WTC11 (cell line): Measurements from ENCODE around the gene ROCK1. TPM values are rescaled to one million over a fixed set of nuclear protein-coding genes. Genes with fewer than 3 reads are reported as not detected.

Experiments
- ATAC-seq: fragments of 200-7000 bp; cut with Tn5 transposase; 2 replicates; pipeline ENCODE4 v1.10.0; 2021; ENCODE audit warnings: mild to moderate bottlenecking, moderate library complexity
- CTCF ChIA-PET: fragments of 300-600 bp; sonication (Branson Sonifier 250); formaldehyde crosslinking; loops from one replicate; lab custom pipeline; 2021; ENCODE audit warnings: antibody characterized with exemption; lab: Charles Lee
- POLR2A ChIA-PET: fragments of 350-600 bp; sonication (Branson Sonifier 250); formaldehyde crosslinking; loops from one replicate; lab custom pipeline; 2021; ENCODE audit warnings: antibody characterized with exemption; lab: Charles Lee
- DNase-seq: peaks from one replicate; pipeline ENCODE4 v3.0.0; 2021; ENCODE audit warnings: low spot score
- H3K27ac Mint-ChIP-seq: 2 replicates; pipeline ENCODE4 v1.8.0; 2021; ENCODE audit warnings: mixed read lengths
- H3K27me3 Mint-ChIP-seq: 2 replicates; pipeline ENCODE4 v1.8.0; 2021; ENCODE audit warnings: low read depth, mild to moderate bottlenecking, moderate library complexity, mixed read lengths
- H3K36me3 Mint-ChIP-seq: 2 replicates; pipeline ENCODE4 v1.8.0; 2021; ENCODE audit warnings: mixed read lengths
- H3K4me1 Mint-ChIP-seq: 2 replicates; pipeline ENCODE4 v1.8.0; 2022; ENCODE audit warnings: mixed read lengths
- H3K4me3 Mint-ChIP-seq: 2 replicates; pipeline ENCODE4 v1.8.0; 2021; ENCODE audit warnings: mild to moderate bottlenecking, moderate library complexity, mixed read lengths
- H3K9me3 Mint-ChIP-seq: 2 replicates; pipeline ENCODE4 v1.8.0; 2021; ENCODE audit warnings: mixed read lengths
- ATF1 ChIP-seq: sonication (generic); formaldehyde crosslinking; IDR thresholded peaks from 2 replicates; pipeline ENCODE4 v1.8.1; 2023; ENCODE audit warnings: mild to moderate bottlenecking, moderate library complexity, missing genetic modification reagents
- CBFB ChIP-seq: sonication (generic); formaldehyde crosslinking; IDR thresholded peaks from 2 replicates; pipeline ENCODE4 v1.8.1; 2022; ENCODE audit warnings: mild to moderate bottlenecking, low read depth, missing genetic modification reagents
- ELF4 ChIP-seq: sonication (generic); formaldehyde crosslinking; IDR thresholded peaks from 2 replicates; pipeline ENCODE4 v1.8.1; 2022; ENCODE audit warnings: low read depth, mild to moderate bottlenecking, moderate library complexity, missing genetic modification reagents
- NFE2L1 ChIP-seq: sonication (generic); formaldehyde crosslinking; IDR thresholded peaks from 2 replicates; pipeline ENCODE4 v1.8.1; 2023; ENCODE audit warnings: missing genetic modification reagents
- NFYB ChIP-seq: sonication (generic); formaldehyde crosslinking; conservative IDR thresholded peaks from 2 replicates; pipeline ENCODE4 v1.8.0; 2022; ENCODE audit warnings: low read depth, missing genetic modification reagents
- NR3C1 ChIP-seq: sonication (generic); formaldehyde crosslinking; conservative IDR thresholded peaks from 2 replicates; pipeline ENCODE4 v1.8.1; 2023; ENCODE audit warnings: low read depth, mild to moderate bottlenecking, missing genetic modification reagents
- OVOL2 ChIP-seq: fragments of 250-450 bp; sonication (Bioruptor Pico); IDR thresholded peaks from 2 replicates; pipeline ENCODE4 v1.9.0; 2021; ENCODE audit warnings: mild to moderate bottlenecking, borderline replicate concordance
- PRRX2 ChIP-seq: fragments of 250-450 bp; sonication (Bioruptor Pico); IDR thresholded peaks from 2 replicates; pipeline ENCODE4 v1.8.0; 2021; ENCODE audit warnings: mild to moderate bottlenecking
- SOX15 ChIP-seq: fragments of 250-450 bp; sonication (Bioruptor Pico); IDR thresholded peaks from 2 replicates; pipeline ENCODE4 v1.9.0; 2021; ENCODE audit warnings: mild to moderate bottlenecking
- TCF7 ChIP-seq: sonication (generic); formaldehyde crosslinking; IDR thresholded peaks from 2 replicates; pipeline ENCODE4 v1.8.0; 2022; ENCODE audit warnings: mild to moderate bottlenecking, low read depth, missing genetic modification reagents, moderate library complexity
- ZNF317 ChIP-seq: sonication (generic); formaldehyde crosslinking; IDR thresholded peaks from 2 replicates; pipeline ENCODE4 v1.8.1; 2023; ENCODE audit warnings: low read depth, mild to moderate bottlenecking, moderate library complexity, missing genetic modification reagents, borderline replicate concordance
- ZNF423 ChIP-seq: fragments of 250-450 bp; sonication (Bioruptor Pico); IDR thresholded peaks from 2 replicates; pipeline ENCODE4 v2.1.2; 2022; ENCODE audit warnings: mild to moderate bottlenecking, moderate library complexity
- total RNA-seq: library from RNA; stranded (reverse); gene quantifications from 3 replicates; pipeline ENCODE4 v1.2.3, GENCODE V29; 2021
- TF ChIP-seq, protein P1 (sequence below): sonication (generic); formaldehyde crosslinking; conservative IDR thresholded peaks from 2 replicates; pipeline ENCODE4 v1.8.1; 2023; ENCODE audit warnings: mild to moderate bottlenecking, low read depth, missing genetic modification reagents, moderate library complexity
- TF ChIP-seq, protein P2 (sequence below): sonication (generic); formaldehyde crosslinking; IDR thresholded peaks from 2 replicates; pipeline ENCODE4 v1.8.1; 2022; ENCODE audit warnings: mild to moderate bottlenecking, missing genetic modification reagents, moderate library complexity, borderline replicate concordance
- TF ChIP-seq, protein P3 (sequence below): sonication (generic); formaldehyde crosslinking; IDR thresholded peaks from 2 replicates; pipeline ENCODE4 v1.8.1; 2022; ENCODE audit warnings: mild to moderate bottlenecking, moderate library complexity, missing genetic modification reagents
- TF ChIP-seq, protein P4 (sequence below): sonication (generic); formaldehyde crosslinking; IDR thresholded peaks from 2 replicates; pipeline ENCODE4 v1.8.1; 2022; ENCODE audit warnings: low read depth, mild to moderate bottlenecking, moderate library complexity, missing genetic modification reagents, borderline replicate concordance
- TF ChIP-seq, protein P5 (sequence below): sonication (generic); formaldehyde crosslinking; IDR thresholded peaks from 2 replicates; pipeline ENCODE4 v1.8.1; 2023; ENCODE audit warnings: mild to moderate bottlenecking, missing genetic modification reagents, borderline replicate concordance
- TF ChIP-seq, protein P6 (sequence below): fragments of 250-450 bp; sonication (Bioruptor Pico); IDR thresholded peaks from 2 replicates; pipeline ENCODE4 v1.9.0; 2021; ENCODE audit warnings: mild to moderate bottlenecking
- TF ChIP-seq, protein P7 (sequence below): sonication (generic); formaldehyde crosslinking; IDR thresholded peaks from 2 replicates; pipeline ENCODE4 v1.8.0; 2023; ENCODE audit warnings: missing genetic modification reagents
- TF ChIP-seq, protein P8 (sequence below): sonication (generic); formaldehyde crosslinking; IDR thresholded peaks from 2 replicates; pipeline ENCODE4 v1.8.1; 2022; ENCODE audit warnings: low read depth, missing genetic modification reagents, borderline replicate concordance

Gene ROCK1
- total RNA-seq, 1 experiment from 2014 or later, result 42.2 TPM

DNA sequence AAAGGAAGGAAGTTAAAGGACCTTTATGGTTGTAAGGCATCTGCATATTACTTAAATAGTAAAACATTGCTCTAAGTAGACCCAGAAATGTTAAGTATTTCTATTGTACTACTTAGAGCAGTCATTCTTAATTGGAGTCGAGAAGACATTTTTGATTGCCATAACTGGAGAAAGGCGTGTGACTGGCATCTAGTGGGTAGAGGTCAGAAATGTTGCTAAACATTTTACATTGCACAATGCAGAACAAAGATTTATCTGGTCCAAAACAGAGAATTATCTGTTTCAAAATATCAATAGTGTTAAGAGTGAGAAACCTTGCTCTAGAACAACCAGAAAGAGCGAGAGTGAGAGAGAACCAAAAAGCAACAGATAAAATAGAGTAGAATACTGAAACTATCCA, 23.3 kb upstream of the ROCK1 start:
- ChIA-PET POLR2A (no interaction called here), CTCF (no interaction called here)
- Mint-ChIP-seq H3K36me3 (peaks cover 5% of the 10 kb centered on the region; the same call in 1 of the 2 replicates), H3K9me3 (peaks cover 25% of the 10 kb centered on the region), H3K27ac (no peak overlapping the region), H3K4me1 (no peaks in the 10 kb centered on the region), H3K27me3 (no peaks in the 10 kb centered on the region), H3K4me3 (no peak overlapping the region)
- no peak for TF ChIP-seq NFYB (CRISPR knock-in tag)
- TF ChIP-seq, protein P1, sequence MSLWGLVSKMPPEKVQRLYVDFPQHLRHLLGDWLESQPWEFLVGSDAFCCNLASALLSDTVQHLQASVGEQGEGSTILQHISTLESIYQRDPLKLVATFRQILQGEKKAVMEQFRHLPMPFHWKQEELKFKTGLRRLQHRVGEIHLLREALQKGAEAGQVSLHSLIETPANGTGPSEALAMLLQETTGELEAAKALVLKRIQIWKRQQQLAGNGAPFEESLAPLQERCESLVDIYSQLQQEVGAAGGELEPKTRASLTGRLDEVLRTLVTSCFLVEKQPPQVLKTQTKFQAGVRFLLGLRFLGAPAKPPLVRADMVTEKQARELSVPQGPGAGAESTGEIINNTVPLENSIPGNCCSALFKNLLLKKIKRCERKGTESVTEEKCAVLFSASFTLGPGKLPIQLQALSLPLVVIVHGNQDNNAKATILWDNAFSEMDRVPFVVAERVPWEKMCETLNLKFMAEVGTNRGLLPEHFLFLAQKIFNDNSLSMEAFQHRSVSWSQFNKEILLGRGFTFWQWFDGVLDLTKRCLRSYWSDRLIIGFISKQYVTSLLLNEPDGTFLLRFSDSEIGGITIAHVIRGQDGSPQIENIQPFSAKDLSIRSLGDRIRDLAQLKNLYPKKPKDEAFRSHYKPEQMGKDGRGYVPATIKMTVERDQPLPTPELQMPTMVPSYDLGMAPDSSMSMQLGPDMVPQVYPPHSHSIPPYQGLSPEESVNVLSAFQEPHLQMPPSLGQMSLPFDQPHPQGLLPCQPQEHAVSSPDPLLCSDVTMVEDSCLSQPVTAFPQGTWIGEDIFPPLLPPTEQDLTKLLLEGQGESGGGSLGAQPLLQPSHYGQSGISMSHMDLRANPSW (CRISPR knock-in tag), result no peak
- no peak for TF ChIP-seq ELF4
- TF ChIP-seq PRRX2 (CRISPR knock-in tag), result no peak
- TF ChIP-seq, protein P2, sequence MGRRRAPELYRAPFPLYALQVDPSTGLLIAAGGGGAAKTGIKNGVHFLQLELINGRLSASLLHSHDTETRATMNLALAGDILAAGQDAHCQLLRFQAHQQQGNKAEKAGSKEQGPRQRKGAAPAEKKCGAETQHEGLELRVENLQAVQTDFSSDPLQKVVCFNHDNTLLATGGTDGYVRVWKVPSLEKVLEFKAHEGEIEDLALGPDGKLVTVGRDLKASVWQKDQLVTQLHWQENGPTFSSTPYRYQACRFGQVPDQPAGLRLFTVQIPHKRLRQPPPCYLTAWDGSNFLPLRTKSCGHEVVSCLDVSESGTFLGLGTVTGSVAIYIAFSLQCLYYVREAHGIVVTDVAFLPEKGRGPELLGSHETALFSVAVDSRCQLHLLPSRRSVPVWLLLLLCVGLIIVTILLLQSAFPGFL (CRISPR knock-in tag), result no peak
- TF ChIP-seq CBFB (CRISPR knock-in tag), result no peak
- no peak for TF ChIP-seq ZNF423 (CRISPR knock-in tag)
- TF ChIP-seq ATF1 (CRISPR knock-in tag), result no peak
- no peak for ATAC-seq
- no peak for DNase-seq

DNA sequence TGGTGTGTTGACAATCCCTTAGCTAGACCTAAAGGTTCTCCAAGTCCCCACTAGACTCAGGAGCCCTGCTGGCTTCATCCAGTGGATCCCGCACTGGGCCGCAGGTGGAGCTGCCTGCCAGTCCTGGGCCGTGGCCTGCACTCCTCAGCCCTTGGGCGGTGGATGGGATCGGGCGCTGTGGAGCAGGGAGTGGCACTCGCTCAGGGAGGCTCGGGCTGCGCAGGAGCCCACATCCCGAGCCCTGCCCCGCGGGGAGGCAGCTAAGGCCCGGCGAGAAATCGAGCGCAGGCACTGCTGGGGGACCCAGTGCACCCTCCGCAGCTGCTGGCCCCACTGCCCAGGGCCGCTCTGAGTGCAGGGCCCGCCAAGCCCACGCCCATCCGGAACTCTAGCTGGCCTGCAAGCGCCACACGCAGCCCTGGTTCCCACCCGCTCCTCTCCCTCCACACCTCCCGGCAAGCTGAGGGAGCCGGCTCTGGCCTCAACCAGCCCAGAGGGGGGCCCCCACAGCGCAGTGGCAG, 20.8 kb upstream of the ROCK1 start:
- no peaks in the 10 kb centered on the region for H3K4me1 Mint-ChIP-seq
- H3K36me3 Mint-ChIP-seq, result no peaks in the 10 kb centered on the region
- no peak overlapping the region for H3K27ac Mint-ChIP-seq
- TF ChIP-seq, protein P3, sequence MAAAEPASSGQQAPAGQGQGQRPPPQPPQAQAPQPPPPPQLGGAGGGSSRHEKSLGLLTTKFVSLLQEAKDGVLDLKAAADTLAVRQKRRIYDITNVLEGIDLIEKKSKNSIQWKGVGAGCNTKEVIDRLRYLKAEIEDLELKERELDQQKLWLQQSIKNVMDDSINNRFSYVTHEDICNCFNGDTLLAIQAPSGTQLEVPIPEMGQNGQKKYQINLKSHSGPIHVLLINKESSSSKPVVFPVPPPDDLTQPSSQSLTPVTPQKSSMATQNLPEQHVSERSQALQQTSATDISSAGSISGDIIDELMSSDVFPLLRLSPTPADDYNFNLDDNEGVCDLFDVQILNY (CRISPR knock-in tag), result no peak
- TF ChIP-seq ELF4 (no peak), NFE2L1 (CRISPR knock-in tag) (no peak), OVOL2 (CRISPR knock-in tag) (no peak), SOX15 (CRISPR knock-in tag) (no peak), NR3C1 (CRISPR knock-in tag) (no peak), ZNF317 (CRISPR knock-in tag) (no peak), TCF7 (CRISPR knock-in tag) (no peak)
- TF ChIP-seq, protein P4, sequence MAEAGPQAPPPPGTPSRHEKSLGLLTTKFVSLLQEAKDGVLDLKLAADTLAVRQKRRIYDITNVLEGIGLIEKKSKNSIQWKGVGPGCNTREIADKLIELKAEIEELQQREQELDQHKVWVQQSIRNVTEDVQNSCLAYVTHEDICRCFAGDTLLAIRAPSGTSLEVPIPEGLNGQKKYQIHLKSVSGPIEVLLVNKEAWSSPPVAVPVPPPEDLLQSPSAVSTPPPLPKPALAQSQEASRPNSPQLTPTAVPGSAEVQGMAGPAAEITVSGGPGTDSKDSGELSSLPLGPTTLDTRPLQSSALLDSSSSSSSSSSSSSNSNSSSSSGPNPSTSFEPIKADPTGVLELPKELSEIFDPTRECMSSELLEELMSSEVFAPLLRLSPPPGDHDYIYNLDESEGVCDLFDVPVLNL (CRISPR knock-in tag), result no peak
- TF ChIP-seq, protein P5, sequence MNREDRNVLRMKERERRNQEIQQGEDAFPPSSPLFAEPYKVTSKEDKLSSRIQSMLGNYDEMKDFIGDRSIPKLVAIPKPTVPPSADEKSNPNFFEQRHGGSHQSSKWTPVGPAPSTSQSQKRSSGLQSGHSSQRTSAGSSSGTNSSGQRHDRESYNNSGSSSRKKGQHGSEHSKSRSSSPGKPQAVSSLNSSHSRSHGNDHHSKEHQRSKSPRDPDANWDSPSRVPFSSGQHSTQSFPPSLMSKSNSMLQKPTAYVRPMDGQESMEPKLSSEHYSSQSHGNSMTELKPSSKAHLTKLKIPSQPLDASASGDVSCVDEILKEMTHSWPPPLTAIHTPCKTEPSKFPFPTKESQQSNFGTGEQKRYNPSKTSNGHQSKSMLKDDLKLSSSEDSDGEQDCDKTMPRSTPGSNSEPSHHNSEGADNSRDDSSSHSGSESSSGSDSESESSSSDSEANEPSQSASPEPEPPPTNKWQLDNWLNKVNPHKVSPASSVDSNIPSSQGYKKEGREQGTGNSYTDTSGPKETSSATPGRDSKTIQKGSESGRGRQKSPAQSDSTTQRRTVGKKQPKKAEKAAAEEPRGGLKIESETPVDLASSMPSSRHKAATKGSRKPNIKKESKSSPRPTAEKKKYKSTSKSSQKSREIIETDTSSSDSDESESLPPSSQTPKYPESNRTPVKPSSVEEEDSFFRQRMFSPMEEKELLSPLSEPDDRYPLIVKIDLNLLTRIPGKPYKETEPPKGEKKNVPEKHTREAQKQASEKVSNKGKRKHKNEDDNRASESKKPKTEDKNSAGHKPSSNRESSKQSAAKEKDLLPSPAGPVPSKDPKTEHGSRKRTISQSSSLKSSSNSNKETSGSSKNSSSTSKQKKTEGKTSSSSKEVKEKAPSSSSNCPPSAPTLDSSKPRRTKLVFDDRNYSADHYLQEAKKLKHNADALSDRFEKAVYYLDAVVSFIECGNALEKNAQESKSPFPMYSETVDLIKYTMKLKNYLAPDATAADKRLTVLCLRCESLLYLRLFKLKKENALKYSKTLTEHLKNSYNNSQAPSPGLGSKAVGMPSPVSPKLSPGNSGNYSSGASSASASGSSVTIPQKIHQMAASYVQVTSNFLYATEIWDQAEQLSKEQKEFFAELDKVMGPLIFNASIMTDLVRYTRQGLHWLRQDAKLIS (CRISPR knock-in tag), result no peak
- TF ChIP-seq, protein P6, sequence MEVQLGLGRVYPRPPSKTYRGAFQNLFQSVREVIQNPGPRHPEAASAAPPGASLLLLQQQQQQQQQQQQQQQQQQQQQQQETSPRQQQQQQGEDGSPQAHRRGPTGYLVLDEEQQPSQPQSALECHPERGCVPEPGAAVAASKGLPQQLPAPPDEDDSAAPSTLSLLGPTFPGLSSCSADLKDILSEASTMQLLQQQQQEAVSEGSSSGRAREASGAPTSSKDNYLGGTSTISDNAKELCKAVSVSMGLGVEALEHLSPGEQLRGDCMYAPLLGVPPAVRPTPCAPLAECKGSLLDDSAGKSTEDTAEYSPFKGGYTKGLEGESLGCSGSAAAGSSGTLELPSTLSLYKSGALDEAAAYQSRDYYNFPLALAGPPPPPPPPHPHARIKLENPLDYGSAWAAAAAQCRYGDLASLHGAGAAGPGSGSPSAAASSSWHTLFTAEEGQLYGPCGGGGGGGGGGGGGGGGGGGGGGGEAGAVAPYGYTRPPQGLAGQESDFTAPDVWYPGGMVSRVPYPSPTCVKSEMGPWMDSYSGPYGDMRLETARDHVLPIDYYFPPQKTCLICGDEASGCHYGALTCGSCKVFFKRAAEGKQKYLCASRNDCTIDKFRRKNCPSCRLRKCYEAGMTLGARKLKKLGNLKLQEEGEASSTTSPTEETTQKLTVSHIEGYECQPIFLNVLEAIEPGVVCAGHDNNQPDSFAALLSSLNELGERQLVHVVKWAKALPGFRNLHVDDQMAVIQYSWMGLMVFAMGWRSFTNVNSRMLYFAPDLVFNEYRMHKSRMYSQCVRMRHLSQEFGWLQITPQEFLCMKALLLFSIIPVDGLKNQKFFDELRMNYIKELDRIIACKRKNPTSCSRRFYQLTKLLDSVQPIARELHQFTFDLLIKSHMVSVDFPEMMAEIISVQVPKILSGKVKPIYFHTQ (CRISPR knock-in tag), result no peak
- TF ChIP-seq, protein P7, sequence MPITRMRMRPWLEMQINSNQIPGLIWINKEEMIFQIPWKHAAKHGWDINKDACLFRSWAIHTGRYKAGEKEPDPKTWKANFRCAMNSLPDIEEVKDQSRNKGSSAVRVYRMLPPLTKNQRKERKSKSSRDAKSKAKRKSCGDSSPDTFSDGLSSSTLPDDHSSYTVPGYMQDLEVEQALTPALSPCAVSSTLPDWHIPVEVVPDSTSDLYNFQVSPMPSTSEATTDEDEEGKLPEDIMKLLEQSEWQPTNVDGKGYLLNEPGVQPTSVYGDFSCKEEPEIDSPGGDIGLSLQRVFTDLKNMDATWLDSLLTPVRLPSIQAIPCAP (CRISPR knock-in tag), result no peak
- TF ChIP-seq, protein P8, sequence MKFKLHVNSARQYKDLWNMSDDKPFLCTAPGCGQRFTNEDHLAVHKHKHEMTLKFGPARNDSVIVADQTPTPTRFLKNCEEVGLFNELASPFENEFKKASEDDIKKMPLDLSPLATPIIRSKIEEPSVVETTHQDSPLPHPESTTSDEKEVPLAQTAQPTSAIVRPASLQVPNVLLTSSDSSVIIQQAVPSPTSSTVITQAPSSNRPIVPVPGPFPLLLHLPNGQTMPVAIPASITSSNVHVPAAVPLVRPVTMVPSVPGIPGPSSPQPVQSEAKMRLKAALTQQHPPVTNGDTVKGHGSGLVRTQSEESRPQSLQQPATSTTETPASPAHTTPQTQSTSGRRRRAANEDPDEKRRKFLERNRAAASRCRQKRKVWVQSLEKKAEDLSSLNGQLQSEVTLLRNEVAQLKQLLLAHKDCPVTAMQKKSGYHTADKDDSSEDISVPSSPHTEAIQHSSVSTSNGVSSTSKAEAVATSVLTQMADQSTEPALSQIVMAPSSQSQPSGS (CRISPR knock-in tag), result no peak
- DNase-seq (no peak), ATAC-seq (no peak)
- no peak overlapping the region for H3K4me3 Mint-ChIP-seq
- CTCF ChIA-PET, result no interaction called here
- POLR2A ChIA-PET, result no interaction called here
- no peaks in the 10 kb centered on the region for H3K27me3 Mint-ChIP-seq
- H3K9me3 Mint-ChIP-seq, result peaks cover 22% of the 10 kb centered on the region
